ENCODE data around the gene FRS3. TPM values are rescaled to one million over a fixed set of nuclear protein-coding genes. Genes with fewer than 3 reads are reported as not detected.
"Not testable (repeated sequence)": the region's sequence is repeated elsewhere in the genome, so short reads cannot be mapped to it uniquely, and the experiment has no call there.

FRS3 gene
- total RNA-seq, 1 experiment from 2014 or later = 2.0 TPM

- no peak overlapping the region for H3K27ac ChIP-seq
- H3K36me3 ChIP-seq = peaks cover 35% of the 10 kb centered on the region
- H3K9me3 ChIP-seq (replicated peaks) = no peaks in the 10 kb centered on the region
- DNase-seq (ENCODE audit: low read depth in 1 of 2, low spot score in 2 of 2) = no peak
- H3K4me1 ChIP-seq (replicated peaks) = no peaks in the 10 kb centered on the region
- H3K27me3 ChIP-seq (replicated peaks) = no peaks in the 10 kb centered on the region
- H3K4me3 ChIP-seq = no peak overlapping the region
Observed at GRCh38 chr6:41771058-41771983, 8.4 kb downstream of the FRS3 start.

- H3K9me3 ChIP-seq (replicated peaks) = no peaks in the 10 kb centered on the region
- H3K36me3 ChIP-seq = peaks cover 32% of the 10 kb centered on the region
- H3K4me3 ChIP-seq = no peak overlapping the region
- no peaks in the 10 kb centered on the region for H3K4me1 ChIP-seq (replicated peaks)
- H3K27me3 ChIP-seq (replicated peaks) = no peaks in the 10 kb centered on the region
- H3K27ac ChIP-seq = no peak overlapping the region
- DNase-seq (ENCODE audit: low read depth in 1 of 2, low spot score in 2 of 2) = no peak
Observed at GRCh38 chr6:41770381-41771057, 9.2 kb downstream of the FRS3 start.

- H3K27me3 ChIP-seq (replicated peaks) = no peaks in the 10 kb centered on the region
- H3K4me3 ChIP-seq = no peak overlapping the region
- no peaks in the 10 kb centered on the region for H3K9me3 ChIP-seq (replicated peaks)
- no peak overlapping the region for H3K27ac ChIP-seq
- H3K4me1 ChIP-seq (replicated peaks) = no peaks in the 10 kb centered on the region
- DNase-seq (ENCODE audit: low read depth in 1 of 2, low spot score in 2 of 2) = no peak
- H3K36me3 ChIP-seq = peaks cover 25% of the 10 kb centered on the region
Observed at GRCh38 chr6:41769376-41769775, 10.3 kb downstream of the FRS3 start.

GRCh38 chr6:41768545-41769308, 11.0 kb downstream of the FRS3 start:
- Histone ChIP-seq H3K27me3 (replicated peaks) (no peaks in the 10 kb centered on the region), H3K9me3 (replicated peaks) (no peaks in the 10 kb centered on the region), H3K36me3 (peaks cover 20% of the 10 kb centered on the region), H3K27ac (no peak overlapping the region), H3K4me3 (no peak overlapping the region), H3K4me1 (replicated peaks) (no peaks in the 10 kb centered on the region)
- DNase-seq (ENCODE audit: low read depth in 1 of 2, low spot score in 2 of 2) = no peak

- no peak overlapping the region for H3K27ac ChIP-seq
- H3K4me1 ChIP-seq (replicated peaks) = no peaks in the 10 kb centered on the region
- H3K4me3 ChIP-seq = no peak overlapping the region
- no peaks in the 10 kb centered on the region for H3K27me3 ChIP-seq (replicated peaks)
- H3K36me3 ChIP-seq = peaks cover 10% of the 10 kb centered on the region
- peak in 1 of 2 experiments; percentile 32 for DNase-seq (ENCODE audit: low read depth in 1 of 2, low spot score in 2 of 2)
- no peaks in the 10 kb centered on the region for H3K9me3 ChIP-seq (replicated peaks)
Observed at GRCh38 chr6:41767112-41767833, 12.4 kb downstream of the FRS3 start.

- H3K36me3 ChIP-seq; H3K27me3 ChIP-seq (replicated peaks); H3K27ac ChIP-seq; H3K9me3 ChIP-seq (replicated peaks); H3K4me1 ChIP-seq (replicated peaks); DNase-seq (ENCODE audit: low read depth in 1 of 2, low spot score in 2 of 2); H3K4me3 ChIP-seq: not testable (repeated sequence)
Observed at GRCh38 chr6:41766043-41766664, 13.5 kb downstream of the FRS3 start.

- Histone ChIP-seq H3K4me3 (no peak overlapping the region), H3K4me1 (replicated peaks) (no peaks in the 10 kb centered on the region), H3K9me3 (replicated peaks) (no peaks in the 10 kb centered on the region), H3K27me3 (replicated peaks) (no peaks in the 10 kb centered on the region), H3K27ac (no peak overlapping the region), H3K36me3 (no peaks in the 10 kb centered on the region)
- DNase-seq (ENCODE audit: low read depth in 1 of 2, low spot score in 2 of 2) = no peak
Observed at GRCh38 chr6:41763470-41763869, 16.2 kb downstream of the FRS3 start.

GRCh38 chr6:41759905-41760579, 19.7 kb downstream of the FRS3 start:
- H3K27me3 ChIP-seq (replicated peaks) = no peaks in the 10 kb centered on the region
- no peak overlapping the region for H3K27ac ChIP-seq
- no peak for DNase-seq (ENCODE audit: low read depth in 1 of 2, low spot score in 2 of 2)
- H3K4me1 ChIP-seq (replicated peaks) = no peaks in the 10 kb centered on the region
- H3K9me3 ChIP-seq (replicated peaks) = no peaks in the 10 kb centered on the region
- H3K36me3 ChIP-seq = no peaks in the 10 kb centered on the region
- no peak overlapping the region for H3K4me3 ChIP-seq

- Histone ChIP-seq H3K4me3 (no peak overlapping the region), H3K9me3 (replicated peaks) (no peaks in the 10 kb centered on the region), H3K27me3 (replicated peaks) (0 out of 2 replicates have a peak, but pooled peaks cover 2% of the 10 kb centered on the region), H3K36me3 (no peaks in the 10 kb centered on the region), H3K27ac (no peak overlapping the region), H3K4me1 (replicated peaks) (no peaks in the 10 kb centered on the region)
- DNase-seq (ENCODE audit: low read depth in 1 of 2, low spot score in 2 of 2) = no peak
Observed at GRCh38 chr6:41759106-41759904, 20.4 kb downstream of the FRS3 start.

- H3K9me3 ChIP-seq (replicated peaks) = no peaks in the 10 kb centered on the region
- H3K36me3 ChIP-seq = no peaks in the 10 kb centered on the region
- 0 out of 2 replicates have a peak, but pooled peaks cover 4% of the 10 kb centered on the region for H3K27me3 ChIP-seq (replicated peaks)
- H3K27ac ChIP-seq = no peak overlapping the region
- no peak for DNase-seq (ENCODE audit: low read depth in 1 of 2, low spot score in 2 of 2)
- no peak overlapping the region for H3K4me3 ChIP-seq
- H3K4me1 ChIP-seq (replicated peaks) = no peaks in the 10 kb centered on the region
Observed at GRCh38 chr6:41758641-41759035, 21.1 kb downstream of the FRS3 start.

GRCh38 chr6:41757931-41758640, 21.6 kb downstream of the FRS3 start:
- DNase-seq (ENCODE audit: low read depth in 1 of 2, low spot score in 2 of 2) = no peak
- Histone ChIP-seq H3K9me3 (replicated peaks) (no peaks in the 10 kb centered on the region), H3K4me1 (replicated peaks) (no peaks in the 10 kb centered on the region), H3K27me3 (replicated peaks) (0 out of 2 replicates have a peak, but pooled peaks cover 4% of the 10 kb centered on the region), H3K36me3 (no peaks in the 10 kb centered on the region), H3K4me3 (no peak overlapping the region), H3K27ac (no peak overlapping the region)

Data from SJSA1 (cell line).